Measurements from ENCODE around the gene MRPS26.

MRPS26 gene

GRCh38 chr20:3042625-3043024 lies 3.2 kb upstream of the MRPS26 start:
- H3K4me3 ChIP-seq (ENCODE audit: low read depth, low read length), result no peak overlapping the region
- TF ChIP-seq CTCF (IDR thresholded peaks at IDR 0.05; ENCODE audit: control insufficient read depth, extremely low read depth, insufficient read depth), result no peak
- no peak for DNase-seq (ENCODE audit: low read depth)

- DNase-seq (ENCODE audit: low read depth), result no peak
- no peak for TF ChIP-seq CTCF (IDR thresholded peaks at IDR 0.05; ENCODE audit: control insufficient read depth, extremely low read depth, insufficient read depth)
- H3K4me3 ChIP-seq (ENCODE audit: low read depth, low read length), result no peak within 1 kb of the TSS
Measured at GRCh38 chr20:3043322-3043721, 2.5 kb upstream of the MRPS26 start, which contains the start of gene GNRH2. Gene GNRH2 (plus strand): TSS chr20:3043622. CDS start chr20:3044415, 793 bp downstream.

- no peak for TF ChIP-seq CTCF (IDR thresholded peaks at IDR 0.05; ENCODE audit: control insufficient read depth, extremely low read depth, insufficient read depth)
- no peak overlapping the region for H3K4me3 ChIP-seq (ENCODE audit: low read depth, low read length)
- no peak for DNase-seq (ENCODE audit: low read depth)
Measured at GRCh38 chr20:3044336-3044965, 1.4 kb upstream of the MRPS26 start.

- TF ChIP-seq CTCF (IDR thresholded peaks at IDR 0.05; ENCODE audit: control insufficient read depth, extremely low read depth, insufficient read depth), result no peak
- H3K4me3 ChIP-seq (ENCODE audit: low read depth, low read length), result peak overlapping the region; percentile 85
- no peak for DNase-seq (ENCODE audit: low read depth)
Measured at GRCh38 chr20:3045042-3045815, 623 bp upstream of the MRPS26 start.

GRCh38 chr20:3046677-3047462 lies 1.0 kb downstream of the MRPS26 start:
- peak; percentile 75 for DNase-seq (ENCODE audit: low read depth)
- no peak for TF ChIP-seq CTCF (IDR thresholded peaks at IDR 0.05; ENCODE audit: control insufficient read depth, extremely low read depth, insufficient read depth)
- H3K4me3 ChIP-seq (ENCODE audit: low read depth, low read length), result peak overlapping the region; percentile 85

GRCh38 chr20:3047486-3048419 lies 1.9 kb downstream of the MRPS26 start:
- DNase-seq (ENCODE audit: low read depth), result no peak
- no peak for TF ChIP-seq CTCF (IDR thresholded peaks at IDR 0.05; ENCODE audit: control insufficient read depth, extremely low read depth, insufficient read depth)
- peak overlapping the region; percentile 85 for H3K4me3 ChIP-seq (ENCODE audit: low read depth, low read length)

All from LNCaP clone FGC (cell line).